ENCODE results near the gene METTL9.
"Not testable (repeated sequence)": the region's sequence is repeated elsewhere in the genome, so short reads cannot be mapped to it uniquely, and the experiment has no call there.

The METTL9 gene

GRCh38 chr16:21570676-21571017, 28.7 kb upstream of the METTL9 start:
- H3K27ac ChIP-seq: no peak overlapping the region
- no peak overlapping the region for H3K4me3 ChIP-seq

DNA sequence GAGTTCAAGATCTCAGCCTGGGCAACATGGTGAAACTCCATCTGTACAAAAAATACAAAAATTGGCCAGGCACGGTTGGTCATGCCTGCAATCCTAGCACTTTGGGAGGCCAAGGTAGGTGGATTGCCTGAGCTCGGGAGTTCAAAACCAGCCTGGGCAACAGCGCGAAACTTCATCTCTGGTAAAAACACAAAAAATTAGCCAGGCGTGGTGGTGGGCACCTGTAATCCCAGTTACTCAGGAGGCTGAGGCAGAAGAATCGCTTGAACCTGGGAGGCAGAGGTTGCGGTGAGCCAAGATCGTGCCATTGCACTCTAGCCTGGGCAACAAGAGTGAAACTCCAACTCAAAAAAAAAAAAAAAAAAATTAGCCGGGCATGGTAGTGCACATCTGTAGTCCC, 25.9 kb upstream of the METTL9 start:
- H3K27ac ChIP-seq, H3K4me3 ChIP-seq: not testable (repeated sequence)

DNA sequence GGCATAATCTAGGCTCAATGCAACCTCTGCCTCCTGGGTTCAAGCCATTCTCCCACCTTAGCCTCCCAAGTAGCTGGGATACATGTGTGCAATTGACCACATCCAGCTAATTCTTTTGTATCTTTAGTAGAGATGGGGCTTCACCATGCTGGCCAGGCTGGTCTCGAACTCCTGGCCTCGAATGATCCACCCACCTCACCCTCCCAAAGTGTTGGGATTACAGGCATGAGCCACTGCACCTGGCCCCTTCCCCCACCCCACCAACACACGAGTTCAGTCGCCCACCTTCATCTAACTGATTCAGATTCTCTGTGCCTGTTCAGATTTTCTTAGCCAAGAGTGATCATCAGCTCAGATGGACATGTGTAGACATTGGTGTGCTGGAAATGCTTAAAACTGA, 25.0 kb upstream of the METTL9 start:
- H3K27ac ChIP-seq: no peak overlapping the region
- H3K4me3 ChIP-seq: no peak overlapping the region

GRCh38 chr16:21576323-21576722, 23.1 kb upstream of the METTL9 start:
- not testable (repeated sequence) for H3K4me3 ChIP-seq, H3K27ac ChIP-seq

- H3K4me3 ChIP-seq, H3K27ac ChIP-seq: not testable (repeated sequence)
Measured at GRCh38 chr16:21577487-21577886, 21.9 kb upstream of the METTL9 start.

DNA sequence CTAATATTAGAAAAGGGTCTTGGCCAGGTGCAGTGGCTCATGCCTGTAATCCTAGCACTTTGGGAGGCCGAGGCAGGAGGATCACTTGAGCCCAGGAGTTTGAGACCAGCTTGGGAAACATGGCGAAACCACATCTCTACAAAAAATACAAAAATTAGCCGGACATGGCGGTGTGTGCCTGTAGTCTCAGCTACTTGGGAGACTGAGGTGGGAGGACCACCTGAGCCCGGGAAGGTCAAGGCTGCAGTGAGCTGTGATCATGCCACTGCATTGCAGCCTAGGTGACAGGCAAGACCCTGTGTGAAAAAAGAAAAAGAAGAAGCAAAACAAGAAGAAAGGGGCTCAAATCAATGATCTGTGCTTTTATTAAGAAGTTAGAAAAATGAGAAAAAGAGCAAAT, 21.1 kb upstream of the METTL9 start:
- H3K4me3 ChIP-seq, H3K27ac ChIP-seq: not testable (repeated sequence)

GRCh38 chr16:21580131-21580530, 19.2 kb upstream of the METTL9 start:
- H3K27ac ChIP-seq, H3K4me3 ChIP-seq: not testable (repeated sequence)

- no peak overlapping the region for H3K27ac ChIP-seq
- H3K4me3 ChIP-seq: no peak overlapping the region
Measured at GRCh38 chr16:21580807-21581206, 18.6 kb upstream of the METTL9 start.

GRCh38 chr16:21584817-21585216, 14.6 kb upstream of the METTL9 start:
- Histone ChIP-seq H3K27ac (no peak overlapping the region), H3K4me3 (no peak overlapping the region)

GRCh38 chr16:21588593-21588992, 10.8 kb upstream of the METTL9 start:
- H3K4me3 ChIP-seq, H3K27ac ChIP-seq: not testable (repeated sequence)

- H3K27ac ChIP-seq: no peak overlapping the region
- H3K4me3 ChIP-seq: no peak overlapping the region
Measured at GRCh38 chr16:21589551-21589950, 9.8 kb upstream of the METTL9 start.

GRCh38 chr16:21590287-21590686, 9.1 kb upstream of the METTL9 start:
- Histone ChIP-seq H3K4me3 (no peak overlapping the region), H3K27ac (no peak overlapping the region)

GRCh38 chr16:21590796-21591195, 8.6 kb upstream of the METTL9 start:
- Histone ChIP-seq H3K27ac (no peak overlapping the region), H3K4me3 (no peak overlapping the region)

DNA sequence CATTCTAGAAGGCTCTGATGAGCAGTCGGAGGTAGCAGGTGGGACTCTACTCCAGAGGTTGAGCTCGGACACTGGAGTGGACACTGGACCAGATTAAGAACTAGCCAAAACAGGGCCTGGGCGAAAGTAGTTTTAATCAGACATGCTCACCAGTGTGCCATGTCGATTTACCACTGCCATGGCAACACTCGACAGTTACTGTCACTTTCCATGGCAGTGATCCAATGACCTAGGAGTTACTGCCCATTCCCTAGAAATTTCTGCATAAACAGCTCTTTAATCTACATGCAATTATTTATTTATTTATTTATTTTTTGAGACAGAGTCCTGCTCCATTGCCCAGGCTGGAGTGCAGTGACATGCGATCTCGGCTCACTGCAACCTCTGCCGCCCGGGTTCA, 7.2 kb upstream of the METTL9 start:
- Histone ChIP-seq H3K4me3 (no peak overlapping the region), H3K27ac (no peak overlapping the region)

DNA sequence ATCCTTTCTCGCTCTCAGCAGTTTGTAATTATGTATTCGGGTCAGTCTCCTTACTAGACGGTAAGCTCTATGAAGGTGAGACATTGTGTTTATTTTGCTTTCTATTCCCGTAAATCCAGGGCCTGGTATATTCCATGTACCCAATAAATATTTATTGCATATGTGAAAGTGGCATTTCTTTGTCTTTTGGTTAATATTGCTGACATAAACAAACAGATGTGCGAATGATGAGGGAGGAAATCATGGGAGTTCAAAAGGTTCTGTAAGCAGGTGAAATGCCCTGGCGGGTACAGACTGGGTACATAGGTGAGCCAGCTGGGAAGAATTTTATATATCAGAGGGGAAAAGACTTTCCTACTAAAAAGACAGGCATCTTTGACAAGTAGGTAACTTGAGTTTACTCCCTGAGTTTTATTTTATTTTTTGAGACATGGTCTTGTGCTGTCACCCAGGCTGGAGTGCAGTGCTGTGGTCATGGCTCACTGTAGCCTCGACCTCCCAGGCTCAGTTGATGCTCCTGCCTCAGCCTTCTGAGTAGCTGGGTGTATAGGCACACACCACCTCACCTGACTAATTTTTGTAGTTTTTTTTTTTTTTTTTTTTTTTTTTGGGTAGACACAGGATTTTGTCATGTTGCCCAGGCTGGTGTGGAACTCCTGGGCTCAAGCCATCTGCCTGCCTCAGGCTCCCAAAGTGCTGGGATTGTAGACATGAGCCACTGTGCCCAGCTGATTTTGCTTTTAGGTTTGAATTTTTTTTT, 5.7 kb upstream of the METTL9 start:
- H3K27ac ChIP-seq: no peak overlapping the region
- no peak overlapping the region for H3K4me3 ChIP-seq

GRCh38 chr16:21597561-21598030, 1.8 kb upstream of the METTL9 start:
- H3K4me3 ChIP-seq: no peak overlapping the region
- peak overlapping the region in 5 of 21 experiments; percentile 5 to 95 (median 24) for H3K27ac ChIP-seq

DNA sequence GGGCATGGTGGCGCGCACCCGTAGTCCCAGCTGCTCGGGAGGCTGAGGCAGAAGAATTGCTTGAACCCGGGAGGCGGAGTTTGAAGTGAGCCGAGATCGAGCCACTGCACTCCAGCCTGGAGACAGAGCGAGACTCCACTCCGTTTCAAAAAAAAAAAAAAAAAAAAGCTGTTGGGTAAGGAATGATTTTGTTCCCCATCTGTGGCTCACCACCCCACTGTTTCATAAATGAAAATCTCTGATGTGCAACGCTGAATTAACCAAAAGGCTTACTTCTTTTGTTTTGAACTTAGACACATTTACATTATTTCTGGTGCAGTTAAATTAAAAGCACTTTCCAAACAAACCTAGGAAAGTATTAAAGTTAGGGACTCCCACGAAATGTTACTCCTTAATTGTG, 1.2 kb upstream of the METTL9 start:
- Histone ChIP-seq H3K4me3 (peak overlapping the region in 3 of 7 experiments; percentile 65 to 92 (median 87)), H3K27ac (peak overlapping the region in 14 of 21 experiments; percentile 90 to 98 (median 95))

- Histone ChIP-seq H3K4me3 (peak overlapping the region; percentile 65 to 92 (median 87)), H3K27ac (peak overlapping the region; percentile 87 to 99 (median 95))
Measured at GRCh38 chr16:21598701-21599121, 666 bp upstream of the METTL9 start.

- Histone ChIP-seq H3K27ac (peak overlapping the region; percentile 87 to 99 (median 96)), H3K4me3 (peak overlapping the region; percentile 65 to 92 (median 87))
Measured at GRCh38 chr16:21600031-21600773, 825 bp downstream of the METTL9 start.

DNA sequence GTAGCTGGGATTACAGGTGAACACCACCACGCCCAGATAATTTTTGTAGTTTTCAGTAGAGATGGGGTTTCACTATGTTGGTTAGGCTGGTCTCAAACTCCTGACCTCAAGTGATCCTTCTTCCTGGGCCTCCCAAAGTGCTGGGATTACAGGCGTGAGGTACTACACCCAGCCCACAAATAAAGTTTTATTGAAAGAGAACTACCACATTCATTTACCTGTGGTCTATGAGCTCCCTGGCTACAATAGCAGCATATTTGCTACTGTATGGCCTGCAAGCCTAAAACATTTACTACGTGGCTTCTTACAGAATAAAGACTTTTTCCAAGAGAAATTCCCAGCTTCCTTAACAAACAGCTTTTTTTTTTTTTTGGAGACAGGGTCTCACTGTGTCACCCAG, 3.4 kb downstream of the METTL9 start:
- H3K4me3 ChIP-seq: no peak overlapping the region
- no peak overlapping the region for H3K27ac ChIP-seq

DNA sequence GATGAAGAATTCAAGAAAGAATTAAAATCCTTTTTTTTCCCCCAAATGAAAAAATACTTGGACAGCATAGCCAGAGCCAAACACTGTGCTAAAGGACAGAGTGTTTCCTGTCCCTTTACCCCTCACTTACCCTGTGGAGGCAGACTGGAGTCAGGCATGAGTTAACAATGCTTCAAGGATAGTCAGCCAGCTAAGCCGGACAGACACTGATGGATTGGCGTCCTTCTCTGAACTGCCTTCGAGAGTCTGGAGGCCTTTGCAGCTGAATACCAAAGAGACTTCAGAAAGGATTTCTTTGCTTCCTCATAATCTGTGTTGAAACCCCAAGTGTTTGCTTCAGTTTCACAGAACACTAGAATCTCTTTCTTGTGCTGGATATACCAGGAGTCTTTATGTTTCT, 4.6 kb downstream of the METTL9 start:
- no peak overlapping the region for H3K4me3 ChIP-seq
- H3K27ac ChIP-seq: peak overlapping the region in 1 of 21 experiments; percentile 42
